GM19238 (cell line): ENCODE results near the gene UNC13A.
"Not testable (repeated sequence)": the region's sequence is repeated elsewhere in the genome, so short reads cannot be mapped to it uniquely, and the experiment has no call there.

Source experiments
- DNase-seq: peaks from one replicate; pipeline ENCODE4 v3.0.0; 2011; ENCODE audit warnings: low spot score; ENCODE audit not compliant: insufficient read length

The UNC13A gene

DNA sequence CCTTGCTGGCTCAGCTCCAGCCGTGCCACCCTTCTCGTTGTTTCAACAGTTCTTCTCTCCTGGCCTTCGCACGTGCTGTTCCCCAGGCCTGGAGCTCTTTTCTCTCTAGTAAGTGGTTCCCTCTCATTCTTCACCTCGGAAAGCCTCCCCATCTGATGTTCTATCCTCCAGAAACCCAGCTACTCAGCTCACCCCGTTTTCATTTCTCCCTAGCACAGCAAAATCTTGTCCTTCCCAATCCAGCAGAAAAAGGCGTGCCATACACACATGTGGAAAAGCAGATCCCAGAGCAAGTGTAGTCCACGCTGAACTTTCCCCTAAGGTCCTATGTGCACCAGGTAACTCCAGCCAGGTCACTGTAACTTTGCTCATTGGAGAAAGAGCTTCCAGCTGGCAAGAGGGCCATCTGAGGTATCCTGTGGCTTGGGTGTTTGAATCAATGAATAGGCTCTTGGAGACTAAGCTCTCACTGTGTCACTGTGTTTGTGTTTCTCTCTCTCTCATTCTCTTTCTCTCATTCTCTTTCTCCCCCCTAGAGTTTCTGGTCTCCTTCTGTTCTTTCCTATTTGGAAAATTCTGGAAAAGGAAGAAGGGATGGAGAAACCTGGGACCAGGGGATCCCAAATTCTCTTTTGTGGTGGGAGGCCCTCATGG lies 83.7 kb downstream of the UNC13A start:
- DNase-seq = no peak

DNA sequence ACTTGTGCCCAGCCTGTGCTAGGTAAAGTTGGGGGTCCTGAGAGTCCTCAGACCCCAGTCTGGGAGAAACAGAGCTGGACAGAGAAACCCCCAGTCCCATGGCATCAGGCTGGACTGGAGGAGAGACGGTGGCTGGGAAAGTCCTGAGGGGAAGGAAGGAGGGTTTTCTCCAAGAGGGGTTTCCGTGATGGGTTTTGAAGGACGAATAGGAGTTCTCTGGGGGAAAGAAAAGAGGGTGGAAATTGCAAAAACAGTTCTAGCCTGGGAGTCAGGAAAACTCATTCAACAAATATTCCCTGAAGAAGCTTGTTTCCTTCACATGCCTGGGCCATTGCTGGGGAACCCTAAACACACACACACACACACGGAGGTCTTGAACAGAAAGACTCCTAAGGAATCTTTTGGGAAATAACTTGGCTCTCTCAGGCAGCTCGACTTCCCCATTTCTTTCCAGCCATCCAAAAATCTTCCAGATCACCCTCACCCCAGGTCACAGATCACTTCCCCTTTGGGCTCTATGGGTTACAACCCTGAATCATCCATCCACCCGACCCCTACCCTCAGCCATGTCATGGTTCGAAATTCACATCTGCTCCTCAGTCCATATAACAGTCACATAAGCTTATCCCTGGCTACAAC lies 85.2 kb downstream of the UNC13A start:
- DNase-seq = no peak

DNA sequence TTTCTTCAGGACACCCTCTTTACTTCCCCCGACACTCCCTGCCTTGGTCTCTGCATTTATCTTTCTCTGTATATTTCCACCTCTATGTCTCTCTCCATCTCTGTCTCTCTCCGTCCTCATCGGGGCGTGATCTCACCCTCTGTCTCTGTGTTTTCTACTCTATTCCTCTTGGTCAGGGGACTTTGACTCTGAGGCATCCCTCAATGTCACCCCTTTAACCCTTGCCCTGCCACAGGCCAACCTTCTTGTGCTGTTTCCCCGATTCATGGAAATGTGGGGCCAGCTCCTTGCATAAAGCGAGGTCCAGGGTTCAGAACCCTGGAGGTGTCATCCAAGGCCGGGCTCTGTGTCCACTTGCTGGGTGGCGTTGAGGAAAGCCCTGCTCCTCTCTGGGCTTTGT lies 85.9 kb downstream of the UNC13A start:
- DNase-seq = no peak

DNA sequence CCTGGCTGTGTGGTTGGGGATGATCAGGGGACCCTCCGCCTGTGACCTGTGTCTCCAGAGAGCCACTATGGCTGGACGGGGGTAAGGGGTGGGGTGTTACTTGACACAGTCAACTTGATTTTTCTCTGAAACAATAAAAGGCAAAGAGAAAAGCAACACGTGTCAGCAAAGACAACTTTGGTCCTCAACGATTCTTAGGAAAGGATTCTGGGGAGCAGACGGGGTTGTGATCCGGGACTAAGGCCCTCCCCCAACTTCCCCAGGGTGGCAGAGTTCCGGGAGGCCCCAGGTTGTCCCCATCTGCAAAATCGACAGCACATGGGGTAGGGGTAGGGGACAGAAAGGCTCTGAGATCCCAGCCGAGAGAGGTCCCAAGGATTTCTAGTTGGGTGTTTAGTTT lies 86.5 kb downstream of the UNC13A start:
- DNase-seq = no peak

DNA sequence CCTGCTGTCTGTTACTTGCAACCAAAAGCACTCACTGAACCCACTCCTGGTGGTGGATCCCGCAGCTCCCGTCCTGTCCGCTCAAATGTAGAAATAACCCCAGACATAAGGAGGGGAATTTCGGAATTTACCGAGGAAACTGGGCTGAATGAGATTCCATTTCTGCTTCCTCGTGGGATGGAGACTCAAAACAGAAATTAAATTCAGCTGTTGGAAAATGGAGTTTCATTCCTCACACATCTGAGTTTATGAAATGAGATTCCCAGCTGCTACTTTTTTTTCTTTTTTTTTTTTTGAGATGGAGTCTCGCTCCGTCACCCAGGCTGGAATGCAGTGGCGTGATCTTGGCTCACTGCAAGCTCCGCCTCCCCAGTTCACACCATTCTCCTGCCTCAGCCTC lies 88.4 kb downstream of the UNC13A start:
- no peak for DNase-seq

DNA sequence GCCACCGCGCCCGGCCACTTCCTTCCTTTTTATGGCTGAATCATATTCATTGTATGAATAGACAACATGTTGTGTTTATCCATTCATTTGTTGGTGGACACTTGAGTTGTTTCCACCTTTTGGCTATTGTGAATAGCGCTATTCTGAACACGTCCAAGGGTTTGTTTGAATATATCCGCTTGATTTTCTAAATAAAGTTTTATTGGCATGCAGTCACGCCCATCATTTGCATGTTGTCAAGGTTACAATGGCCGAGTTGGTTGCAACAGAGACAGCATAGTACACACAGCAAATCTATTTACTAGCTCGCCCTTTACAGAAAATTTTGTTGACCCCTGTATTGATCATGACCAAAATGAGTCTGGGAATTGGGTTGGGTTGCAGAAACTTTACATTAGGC lies 89.2 kb downstream of the UNC13A start:
- no peak for DNase-seq

DNA sequence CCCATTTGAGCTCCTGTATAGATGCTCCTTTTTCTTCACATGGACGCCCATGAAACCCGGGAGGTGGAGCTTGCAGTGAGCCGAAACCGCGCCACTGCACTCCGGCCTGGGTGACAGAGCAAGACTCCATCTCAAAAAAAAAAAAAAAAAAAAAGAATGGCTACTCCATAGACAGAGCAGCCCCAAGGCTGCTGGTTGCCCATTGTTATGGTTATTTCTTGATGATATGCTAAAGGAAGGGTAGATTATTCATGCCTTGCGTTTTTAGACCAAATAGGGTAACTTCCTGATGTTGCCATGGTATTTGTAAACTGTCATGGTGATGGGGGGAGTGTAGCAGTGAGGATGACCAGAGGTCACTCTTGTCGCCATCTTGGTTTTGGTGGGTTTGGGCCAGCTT lies 90.1 kb downstream of the UNC13A start:
- not testable (repeated sequence) for DNase-seq

DNA sequence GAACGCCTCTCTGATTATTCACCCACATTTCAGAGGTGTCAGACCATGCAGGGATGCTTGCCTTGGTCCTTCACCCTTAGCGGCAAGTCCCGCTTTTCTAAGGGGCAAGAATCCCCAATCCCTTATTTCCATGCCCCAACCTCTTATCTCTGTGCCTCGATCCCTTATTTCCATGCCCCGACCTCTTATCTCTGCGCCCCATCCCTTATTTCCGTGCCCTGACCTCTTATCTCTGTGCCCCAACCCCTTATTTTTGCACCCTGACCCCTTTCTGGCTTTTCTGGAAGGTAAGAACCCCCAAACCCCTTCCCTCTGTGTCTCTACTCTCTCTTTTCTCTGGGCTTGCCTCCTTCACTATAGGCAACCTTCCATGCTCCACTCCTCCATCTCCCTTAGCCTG lies 93.9 kb downstream of the UNC13A start:
- not testable (repeated sequence) for DNase-seq

DNA sequence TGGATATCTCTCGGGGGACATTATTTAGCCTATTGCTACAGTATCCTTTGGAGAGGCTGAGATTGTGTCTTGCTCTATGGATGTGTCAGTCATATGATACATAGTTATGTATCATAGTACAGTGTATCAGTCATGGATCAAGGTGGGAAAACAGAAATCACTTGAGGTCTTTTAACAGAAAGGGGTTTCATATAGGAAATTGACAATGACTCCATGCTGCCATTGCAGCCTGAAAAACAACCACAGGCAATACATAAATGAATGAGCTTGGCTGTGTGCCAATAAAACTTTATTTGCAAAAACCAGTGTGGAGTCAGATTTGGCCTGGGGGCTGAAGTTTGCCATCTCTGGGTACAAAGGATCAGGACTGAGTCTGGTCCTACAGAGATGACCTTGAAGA lies 97.3 kb downstream of the UNC13A start:
- no peak for DNase-seq

DNA sequence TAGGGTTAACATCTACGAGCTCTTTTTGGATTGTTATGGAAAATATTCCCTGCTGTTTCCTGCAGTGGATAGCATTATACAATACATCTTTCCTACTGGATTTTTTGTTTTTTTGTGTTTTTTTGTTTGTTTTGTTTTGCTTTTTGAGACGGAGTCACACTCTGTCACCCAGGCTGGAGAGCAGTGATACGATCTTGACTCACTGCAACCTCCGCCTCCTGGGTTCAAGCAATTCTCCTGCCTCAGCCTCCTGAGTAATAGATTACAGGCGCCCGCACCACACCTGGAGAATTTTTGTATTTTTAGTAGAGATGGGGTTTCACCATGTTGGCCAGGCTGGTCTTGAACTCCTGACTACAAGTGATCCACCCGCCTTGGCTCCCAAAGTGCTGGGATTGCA lies 102.8 kb downstream of the UNC13A start:
- DNase-seq = not testable (repeated sequence)

DNA sequence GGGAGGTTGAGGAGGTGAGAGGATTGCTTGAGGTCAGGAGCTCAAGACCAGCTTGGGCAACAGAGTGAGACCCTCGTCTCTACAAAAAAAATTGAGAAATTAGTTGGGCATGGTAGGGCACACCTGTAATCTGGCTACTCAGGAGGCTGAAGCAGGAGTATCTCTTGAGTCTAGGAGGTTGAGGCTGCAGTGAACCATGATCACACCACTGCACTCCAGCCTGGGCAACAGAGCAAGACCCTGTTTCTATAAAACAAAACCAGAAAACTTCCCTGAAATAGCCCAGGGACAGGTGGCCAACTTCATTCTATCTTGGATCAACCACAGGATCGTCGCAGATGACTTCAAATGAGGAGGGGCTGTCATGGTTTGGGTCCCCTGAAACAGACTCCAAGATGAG lies 104.0 kb downstream of the UNC13A start:
- DNase-seq = no peak

DNA sequence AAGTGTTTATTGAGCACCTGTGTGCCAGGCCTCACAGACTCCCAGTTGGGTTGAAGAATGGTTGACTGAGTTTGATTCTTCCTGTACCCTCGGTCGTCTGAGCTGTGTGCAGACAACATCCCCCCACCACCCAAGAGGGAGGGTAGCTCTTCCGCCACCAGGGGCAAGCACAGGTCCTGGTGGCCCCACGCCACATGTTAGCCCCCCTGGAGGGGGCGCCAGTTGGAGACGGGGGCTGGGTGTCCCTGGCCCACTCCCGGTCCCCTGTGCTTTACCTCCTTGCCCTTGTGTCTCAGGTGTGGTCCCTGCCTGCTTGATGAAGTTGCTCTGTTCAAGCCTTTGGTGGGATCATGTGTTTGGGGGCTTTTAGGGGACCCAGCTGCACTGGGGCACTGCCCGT lies 105.5 kb downstream of the UNC13A start:
- no peak for DNase-seq

DNA sequence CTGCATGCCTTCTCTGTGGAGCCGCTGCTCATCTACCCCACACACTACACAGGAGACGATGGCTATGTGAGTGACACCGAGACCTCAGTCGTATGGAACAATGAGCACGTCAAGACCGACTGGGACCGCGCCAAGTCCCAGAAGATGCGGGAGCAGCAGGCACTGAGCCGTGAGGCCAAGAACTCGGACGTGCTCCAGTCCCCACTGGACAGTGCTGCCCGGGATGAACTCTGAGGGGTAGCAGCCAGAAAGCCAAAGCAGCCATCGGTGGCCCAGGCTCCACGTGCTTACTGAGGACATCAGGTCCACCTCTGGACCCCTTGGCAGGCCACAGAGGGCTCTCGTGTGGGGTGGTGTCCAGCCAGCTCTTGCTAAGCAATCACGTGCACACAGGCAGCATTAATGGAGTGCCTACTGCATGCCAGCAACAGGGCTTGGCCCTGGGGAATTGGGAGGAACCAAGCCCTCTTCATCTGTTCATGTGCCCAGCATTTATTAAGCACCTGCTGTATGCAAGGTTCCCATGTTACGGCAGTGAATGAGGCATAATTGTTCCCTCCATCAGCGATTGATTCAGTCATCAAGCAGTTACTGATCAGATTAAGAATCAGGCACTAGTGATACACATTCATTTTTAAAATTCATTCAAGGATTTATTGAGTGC lies 106.8 kb downstream of the UNC13A start:
- DNase-seq = no peak

DNA sequence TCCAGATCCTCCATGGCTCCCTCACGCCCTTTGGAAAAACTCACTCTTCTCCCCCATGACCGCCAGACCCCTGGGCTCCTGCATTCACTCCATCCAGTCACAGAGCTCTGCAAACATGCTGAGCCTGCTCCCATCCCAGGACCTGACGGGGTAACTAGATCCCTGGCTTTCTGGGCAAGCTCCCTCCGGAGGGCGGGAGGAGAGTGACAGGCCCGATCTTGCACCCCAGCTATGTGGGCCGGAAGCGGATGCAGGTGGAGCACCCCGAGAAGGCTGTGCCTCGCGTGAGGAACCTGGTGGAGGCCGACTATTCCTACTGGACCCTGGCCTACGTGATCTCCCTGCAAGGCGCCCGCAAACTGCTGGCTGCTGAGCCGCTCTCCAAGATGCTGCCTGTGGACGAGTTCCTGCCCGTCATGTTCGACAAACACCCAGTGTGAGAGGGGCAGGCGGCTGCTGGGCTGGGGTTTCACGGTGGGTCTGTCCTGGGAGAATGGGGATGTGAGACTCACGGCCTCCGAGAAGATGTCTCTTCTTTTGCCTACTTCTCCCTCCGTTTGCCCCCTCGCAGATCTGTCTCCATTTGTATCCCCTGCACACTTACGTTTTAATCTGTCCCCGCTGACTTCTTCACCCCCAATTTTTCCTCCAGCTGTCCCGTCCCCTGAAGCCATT lies 107.5 kb downstream of the UNC13A start:
- no peak for DNase-seq

DNA sequence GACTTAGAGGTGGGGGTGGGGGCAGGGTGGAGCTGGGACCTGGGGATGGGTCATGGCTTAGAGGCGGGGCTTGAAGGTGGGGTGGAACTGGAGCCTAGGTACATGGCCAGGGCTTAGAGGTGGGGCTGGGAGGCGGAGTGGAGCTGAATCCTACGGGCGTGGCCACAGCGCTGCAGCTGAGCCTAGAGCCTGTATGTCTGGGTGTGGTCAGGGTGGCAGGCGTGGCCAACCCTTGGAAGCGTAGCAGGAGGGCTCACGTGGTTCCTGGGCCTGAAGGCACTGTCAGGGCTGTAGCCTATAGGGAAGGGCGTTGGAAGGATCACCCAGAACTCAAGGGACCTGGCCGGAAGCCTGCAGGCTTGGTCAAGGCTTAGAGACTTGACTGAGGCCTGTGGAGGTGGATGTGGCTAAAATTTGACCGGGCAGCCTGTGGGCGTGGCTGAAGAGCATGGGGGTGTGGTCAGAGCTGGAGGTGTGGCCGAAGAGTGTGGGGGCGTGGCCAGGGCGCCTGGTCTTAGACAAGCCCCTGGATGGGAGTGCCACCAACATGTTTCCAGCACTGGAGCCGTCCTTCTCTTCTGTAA lies 108.4 kb downstream of the UNC13A start:
- peak; percentile 42 for DNase-seq

DNA sequence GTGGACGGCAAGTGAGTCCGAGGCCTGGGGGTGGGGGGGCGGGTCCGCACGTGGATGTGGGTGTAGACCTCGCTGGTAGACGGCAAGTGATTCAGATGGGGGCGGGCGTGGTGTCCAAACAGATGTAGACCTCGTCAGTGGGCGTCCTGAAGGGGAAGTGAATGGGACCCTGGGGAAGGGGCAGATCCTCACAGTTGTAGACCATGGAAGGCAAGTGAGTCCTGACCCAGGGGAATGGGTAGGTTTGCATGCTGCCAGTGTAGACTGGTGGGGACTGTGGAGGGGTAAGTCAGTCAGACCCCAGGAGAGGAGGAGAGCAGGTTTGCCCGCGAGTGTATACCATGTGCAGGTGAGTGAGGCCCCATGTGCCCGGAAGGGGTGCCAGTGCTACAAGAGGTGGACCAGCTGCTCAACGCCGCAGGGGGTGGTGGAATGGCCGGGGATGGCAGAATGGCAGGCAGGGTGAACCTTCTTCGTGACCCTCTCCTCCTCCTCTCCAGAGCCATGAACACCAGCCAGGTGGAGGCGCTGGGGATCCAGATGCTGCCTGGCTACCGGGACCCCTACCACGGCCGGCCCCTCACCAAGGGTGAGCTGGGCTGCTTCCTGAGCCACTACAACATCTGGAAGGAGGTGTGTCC lies 110.6 kb downstream of the UNC13A start:
- DNase-seq = no peak

DNA sequence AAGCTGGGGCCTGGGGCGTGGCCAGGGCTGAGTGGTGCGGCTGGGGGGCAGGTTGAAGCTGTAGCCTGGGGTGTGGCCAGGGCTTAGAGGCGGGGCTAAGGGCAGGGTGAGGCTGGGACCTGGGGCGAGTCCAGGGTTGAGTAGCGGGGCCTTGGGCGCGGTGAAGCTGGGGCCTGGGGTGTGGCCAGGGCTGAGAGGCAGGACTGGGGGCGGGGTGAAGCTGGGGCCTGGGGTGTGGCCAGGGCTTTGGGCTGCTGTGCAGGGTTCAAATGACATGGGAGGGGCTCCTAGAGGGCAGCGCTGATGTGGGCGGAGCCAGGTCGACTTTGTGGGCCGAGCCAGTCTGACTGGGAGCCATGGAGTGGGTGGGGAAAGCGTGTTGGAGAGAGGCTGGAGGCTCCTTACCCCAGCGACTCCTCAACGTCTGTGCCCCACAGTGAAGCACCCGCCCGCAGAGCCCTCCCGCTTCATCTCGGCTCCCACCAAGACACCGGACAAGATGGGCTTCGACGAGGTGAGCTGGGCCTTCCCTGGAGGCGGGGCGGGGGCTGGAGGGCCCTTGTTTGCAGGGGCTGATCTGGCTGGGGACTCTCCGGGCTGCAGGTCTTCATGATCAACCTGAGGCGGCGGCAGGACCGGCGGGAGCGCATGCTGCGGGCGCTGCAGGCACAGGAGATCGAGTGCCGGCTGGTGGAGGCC lies 111.2 kb downstream of the UNC13A start:
- DNase-seq = no peak

DNA sequence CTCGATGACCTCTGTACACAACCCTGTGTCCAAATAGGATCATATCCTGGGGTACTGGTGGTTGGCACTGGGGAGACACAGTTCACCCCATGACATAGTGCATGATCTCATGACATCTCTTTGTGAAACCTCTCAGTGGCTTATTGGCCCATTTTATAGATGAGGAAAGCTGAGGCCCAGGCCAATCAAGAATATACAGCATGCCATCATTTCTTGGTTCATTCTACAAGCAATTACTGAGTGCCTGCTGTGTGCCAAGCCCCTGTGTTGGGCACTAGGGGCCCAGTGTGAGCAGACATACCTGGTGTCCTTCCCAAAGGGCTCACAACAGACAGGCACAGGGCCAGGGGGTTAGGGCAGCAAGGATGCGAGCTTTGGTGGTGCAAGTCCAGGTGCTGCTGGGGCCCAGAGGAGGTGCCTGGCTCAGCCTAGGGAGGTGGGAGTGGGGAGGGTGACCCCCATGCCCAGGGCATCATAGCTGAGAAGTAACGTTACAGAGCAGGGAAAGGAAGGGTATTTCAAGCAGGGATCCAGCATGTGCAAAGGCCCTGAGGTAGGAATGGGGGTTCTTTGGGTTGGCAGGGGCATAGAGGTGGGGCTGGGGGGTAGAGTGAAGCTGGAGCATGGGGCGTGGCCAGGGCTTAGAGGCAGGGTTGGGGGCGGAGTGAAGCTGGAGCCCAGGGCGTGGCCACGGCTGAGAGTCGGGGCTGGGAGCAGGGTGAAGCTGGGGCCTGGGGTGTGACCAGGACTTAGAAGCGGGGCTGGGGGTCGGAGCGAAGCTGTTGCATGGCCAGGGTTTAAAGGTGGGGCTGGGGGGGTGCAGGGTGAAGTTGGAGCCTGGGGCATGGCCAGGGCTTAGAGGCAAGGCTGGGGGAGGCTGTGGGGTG lies 112.0 kb downstream of the UNC13A start:
- no peak for DNase-seq

DNA sequence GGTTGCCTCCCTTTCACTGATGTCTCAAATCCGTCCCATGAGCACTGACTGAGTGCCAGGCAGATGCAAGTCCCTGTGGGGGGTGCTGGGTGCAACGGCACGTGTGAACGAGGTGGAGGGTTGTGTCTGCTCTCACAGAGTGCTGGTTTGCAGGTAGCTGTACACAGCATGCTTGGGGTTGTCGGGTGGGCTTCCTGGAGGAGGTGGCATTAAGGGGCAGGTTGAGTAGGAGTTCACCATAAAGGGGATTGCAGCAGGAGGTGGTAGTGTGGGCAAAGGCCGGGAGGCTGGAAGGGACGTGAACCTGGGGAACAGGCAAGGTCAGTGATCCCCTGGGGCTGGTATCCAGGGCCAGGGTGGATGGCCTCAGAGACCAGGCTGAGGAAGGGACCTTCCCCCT lies 115.5 kb downstream of the UNC13A start:
- DNase-seq = no peak

DNA sequence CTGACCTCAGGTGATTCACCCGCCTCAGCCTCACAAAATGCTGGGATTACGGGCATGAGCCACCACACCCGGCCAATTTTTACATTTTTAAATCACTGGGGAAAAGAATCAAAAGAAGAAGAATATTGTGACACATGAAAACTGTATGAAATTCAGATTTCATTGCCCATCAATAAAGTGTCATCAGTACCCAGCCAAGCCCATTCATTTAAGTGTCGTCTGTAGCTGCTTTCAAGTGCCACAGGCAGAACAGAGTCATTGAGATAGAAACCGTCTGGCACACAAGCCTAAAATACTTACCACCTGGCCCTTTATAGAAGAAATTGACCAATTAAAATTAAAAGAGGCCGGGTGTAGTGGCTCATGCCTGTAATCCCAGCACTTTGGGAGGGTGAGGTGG lies 117.4 kb downstream of the UNC13A start:
- no peak for DNase-seq
